SIG-M5 (cell line): ENCODE measurements around the gene PDZRN4.
"Not testable (repeated sequence)": the region's sequence is repeated elsewhere in the genome, so short reads cannot be mapped to it uniquely, and the experiment has no call there.

Source experiments
- DNase-seq: peaks from one replicate; lab custom pipeline; 2025; lab: John Stamatoyannopoulos, UW

The PDZRN4 gene

DNA sequence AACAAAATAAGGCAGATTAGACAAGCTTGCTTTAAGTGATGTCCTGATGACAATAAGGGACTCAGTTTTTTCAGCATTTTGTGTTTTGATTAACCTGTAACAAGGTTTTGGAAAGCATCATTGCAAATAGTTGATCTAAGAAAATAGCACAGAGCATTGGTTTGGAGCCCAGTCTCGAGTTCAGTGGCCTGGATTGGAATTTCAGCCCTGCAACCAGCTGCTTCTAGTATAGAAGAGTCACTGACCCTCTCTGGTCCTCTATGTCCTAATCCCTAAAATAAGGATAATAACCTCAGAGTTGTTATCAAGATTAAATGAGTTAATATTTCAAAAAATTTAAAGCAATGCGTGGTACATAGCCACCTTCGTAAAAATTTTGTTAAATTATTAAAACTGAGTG, 25.5 kb downstream of the PDZRN4 start:
- no peak for DNase-seq

DNA sequence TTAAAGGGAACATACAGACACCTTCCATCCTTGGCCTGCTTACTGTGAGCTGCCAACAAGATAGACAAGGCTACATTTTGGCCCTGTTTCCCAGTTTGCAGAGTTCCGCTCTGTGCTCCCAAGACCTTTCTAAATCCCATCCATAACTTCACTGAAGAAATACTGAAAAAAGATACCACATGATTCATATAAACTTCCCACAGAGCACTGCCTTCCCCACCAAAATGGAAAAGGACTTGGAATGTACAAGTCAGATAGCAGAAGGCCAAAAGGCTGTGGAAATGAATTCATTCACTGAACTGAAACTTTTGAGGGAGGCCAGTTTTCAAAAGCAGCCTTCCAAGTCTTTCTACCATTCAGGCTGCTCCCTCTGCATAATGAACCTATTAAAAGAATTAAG, 29.6 kb downstream of the PDZRN4 start:
- no peak for DNase-seq

DNA sequence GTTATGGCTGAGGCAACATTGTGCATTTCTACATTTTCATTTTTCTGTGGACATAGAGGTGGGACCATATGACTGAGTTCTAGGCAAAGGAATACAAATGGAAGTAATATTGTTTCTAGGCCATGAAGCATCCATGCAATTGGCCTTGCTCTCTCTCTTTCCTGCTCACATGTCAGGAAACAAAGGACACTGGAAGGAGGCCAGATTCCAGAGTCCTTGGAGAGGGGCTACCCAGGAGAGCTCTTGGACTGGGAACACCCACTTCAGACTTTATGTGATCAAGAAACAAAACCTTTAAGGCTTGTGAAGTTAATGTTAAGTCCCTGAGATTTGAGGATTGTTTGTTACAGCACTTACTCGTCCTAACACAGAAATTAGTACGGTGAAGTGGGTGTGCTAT, 32.8 kb downstream of the PDZRN4 start:
- no peak for DNase-seq

DNA sequence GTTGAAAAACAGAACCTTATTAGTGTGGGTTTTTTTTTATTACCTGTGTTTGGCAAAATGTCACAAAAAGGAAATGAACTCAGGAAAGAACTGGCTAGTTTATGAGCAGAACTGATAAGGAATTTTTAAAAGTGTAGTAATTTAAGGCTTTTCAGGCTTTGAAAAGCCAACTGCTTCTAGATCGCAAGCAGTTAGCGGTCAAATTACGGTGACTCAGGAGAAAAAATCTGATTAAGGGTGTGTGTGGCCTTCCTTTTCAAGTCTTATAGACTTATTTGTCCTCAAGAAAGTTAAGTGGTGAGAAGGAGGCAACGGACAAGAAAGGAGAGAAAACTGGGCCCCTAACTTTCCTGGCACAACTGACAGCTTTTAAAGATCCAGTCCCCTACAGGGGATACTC, 33.4 kb downstream of the PDZRN4 start:
- DNase-seq: no peak

DNA sequence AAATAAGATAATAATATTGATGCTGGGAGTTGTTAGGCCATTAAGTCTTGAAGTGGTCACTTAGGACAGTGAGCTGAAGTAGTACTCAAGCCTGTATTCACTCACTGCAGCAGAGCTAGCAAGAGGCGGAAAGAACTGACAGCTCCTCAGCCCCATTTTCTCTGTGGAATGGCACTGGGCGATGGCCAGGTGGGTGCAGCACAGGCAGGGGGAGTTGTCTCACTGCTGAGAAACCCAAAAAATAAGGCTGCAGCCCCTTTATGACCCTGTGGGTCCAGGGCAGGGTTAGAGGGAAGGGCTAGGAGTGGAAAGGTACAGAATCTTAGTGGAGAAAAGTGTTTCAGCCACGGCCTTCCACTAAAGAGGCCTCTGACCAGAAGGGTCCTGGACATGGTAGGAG, 35.5 kb downstream of the PDZRN4 start:
- no peak for DNase-seq

DNA sequence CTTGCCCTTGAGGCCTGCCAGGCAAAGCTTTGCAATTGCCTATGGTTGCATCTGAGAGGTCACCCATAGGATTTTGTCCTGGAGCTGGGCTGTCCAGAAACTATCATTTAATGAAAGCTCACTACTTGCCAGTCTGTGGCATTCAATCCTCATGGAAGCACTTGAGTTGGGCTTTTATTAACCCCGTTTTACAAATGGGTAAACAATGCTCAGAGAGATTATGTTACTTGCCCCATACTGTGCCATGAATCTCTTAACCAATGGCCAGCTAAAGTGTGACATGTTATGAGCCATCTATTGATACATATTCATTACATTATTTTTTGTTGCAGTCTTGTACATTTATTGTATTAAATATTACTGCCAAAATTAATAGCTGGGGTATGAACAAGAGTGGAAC, 35.9 kb downstream of the PDZRN4 start:
- DNase-seq: no peak

DNA sequence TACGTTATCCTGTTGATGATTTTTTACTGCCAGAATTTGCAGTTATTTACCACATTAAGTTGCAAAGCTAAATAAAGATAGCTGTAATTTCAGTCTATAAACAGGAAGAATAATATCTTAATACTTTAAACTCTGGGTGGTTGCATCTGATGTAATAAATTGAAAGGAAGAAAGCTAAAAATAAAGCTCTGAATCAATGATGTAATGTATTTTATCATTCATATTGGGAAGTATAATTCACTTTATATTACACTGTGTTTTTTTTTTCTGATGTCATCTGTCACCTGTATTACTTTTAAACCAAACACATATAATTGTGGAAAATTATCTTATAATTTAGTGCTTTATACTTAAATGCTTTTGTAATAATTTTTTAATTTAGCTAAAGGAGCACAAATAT, 37.1 kb downstream of the PDZRN4 start:
- DNase-seq: no peak

DNA sequence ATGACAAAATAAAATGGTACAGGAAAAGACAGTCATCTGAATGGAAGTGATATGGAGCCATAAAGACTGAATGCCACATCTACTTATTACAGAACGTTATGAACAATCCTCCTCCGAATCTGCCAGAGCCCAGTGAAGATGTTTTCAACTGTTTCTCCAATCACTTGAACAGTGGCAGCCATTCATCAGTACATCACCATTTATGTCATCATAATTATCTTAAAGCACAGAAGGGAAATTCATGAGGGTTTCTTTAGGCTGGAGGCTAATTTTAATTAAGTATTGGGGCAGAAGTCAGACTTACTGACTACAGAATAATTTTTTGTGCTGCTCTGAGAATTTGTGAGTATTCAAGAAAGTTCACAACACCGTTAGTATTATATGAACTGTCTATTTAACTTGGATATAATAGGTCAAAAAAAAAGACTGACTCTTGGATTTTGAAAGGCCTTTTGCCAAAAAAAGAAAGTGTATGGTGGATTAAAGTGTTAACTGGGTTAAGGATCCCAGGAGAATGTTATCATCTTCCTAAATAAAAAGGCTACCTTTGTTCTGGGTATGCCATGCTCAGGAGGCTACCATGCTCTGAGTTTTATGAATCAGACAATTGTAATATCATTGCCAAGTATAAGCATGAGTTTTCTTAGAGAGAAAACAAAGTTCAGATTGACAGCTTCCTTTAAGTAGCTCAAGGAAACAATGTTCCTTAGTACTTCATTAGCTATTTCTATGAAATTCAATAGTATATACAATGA, 40.1 kb downstream of the PDZRN4 start:
- no peak for DNase-seq

DNA sequence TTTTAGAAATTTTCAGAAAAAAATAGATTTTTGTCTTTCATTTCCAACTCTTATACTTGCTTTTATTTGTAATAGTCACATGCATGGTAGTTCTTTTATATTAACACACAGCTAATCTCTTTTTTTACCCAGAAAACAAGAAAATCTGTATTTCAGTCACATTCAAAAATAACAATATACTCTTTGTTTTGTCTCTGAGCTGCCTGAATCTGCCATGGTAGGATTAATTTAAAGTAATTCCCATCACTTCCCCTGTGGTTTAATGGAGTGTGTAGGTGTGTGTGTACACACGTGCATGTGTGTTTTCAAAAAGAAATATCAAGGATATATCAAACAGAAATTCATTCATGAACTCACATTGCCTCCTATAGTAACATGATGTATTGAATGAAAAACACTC, 42.6 kb downstream of the PDZRN4 start:
- no peak for DNase-seq

DNA sequence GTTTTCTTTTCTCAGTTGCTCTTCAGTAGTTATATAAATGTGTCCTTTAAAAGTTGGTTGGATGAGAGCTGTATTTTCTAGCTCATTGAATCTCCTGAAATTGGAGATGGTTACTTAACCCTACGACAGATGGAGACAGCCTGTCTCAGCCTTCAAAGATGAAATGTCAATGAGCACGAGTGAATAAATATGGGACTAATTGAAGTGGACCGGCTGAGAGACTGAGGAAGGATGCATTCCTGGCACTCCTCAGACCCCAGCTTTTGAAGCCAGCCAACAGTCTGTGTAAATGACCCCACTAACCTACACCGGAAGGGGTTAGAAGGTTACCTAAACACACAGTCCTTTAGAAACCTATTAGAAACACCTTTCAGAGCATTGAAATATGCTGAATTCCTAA, 46.6 kb downstream of the PDZRN4 start:
- DNase-seq: no peak

DNA sequence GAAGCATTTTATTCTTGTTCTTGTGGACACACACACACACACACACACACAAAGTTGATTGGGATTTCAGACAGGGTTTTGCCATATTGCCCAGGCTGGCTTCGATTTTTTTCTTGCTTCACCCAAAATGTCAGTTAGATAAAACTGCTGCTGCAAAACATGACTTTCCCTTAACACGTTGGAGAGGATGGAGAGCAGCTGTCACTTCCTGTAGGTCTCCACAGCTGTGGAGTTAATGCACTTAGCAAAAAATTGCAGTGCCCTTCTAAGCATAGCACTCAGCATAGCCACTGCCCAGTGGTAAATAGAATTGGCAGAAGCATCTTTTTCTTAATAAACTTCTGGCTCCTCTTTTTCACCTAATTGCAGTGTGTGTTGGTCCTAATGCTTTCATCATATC, 54.5 kb downstream of the PDZRN4 start:
- no peak for DNase-seq

DNA sequence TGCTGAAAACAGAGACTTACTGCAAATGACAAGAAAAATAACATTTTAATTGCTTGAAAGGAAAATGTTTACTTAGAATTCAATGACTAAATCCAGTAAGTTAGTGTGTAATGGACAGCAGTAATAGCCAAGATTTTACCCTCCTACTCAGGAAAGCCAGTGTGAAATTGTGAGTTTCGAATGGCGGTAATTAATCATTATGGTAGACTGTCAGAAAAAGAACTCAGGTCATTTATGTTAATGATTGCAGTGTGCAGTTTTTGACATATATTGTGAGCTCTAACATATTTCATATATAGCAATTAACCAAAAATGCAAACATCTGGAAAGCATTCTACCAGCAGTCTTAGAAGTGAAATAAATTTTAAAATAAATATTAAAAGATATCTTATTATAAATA, 60.3 kb downstream of the PDZRN4 start:
- no peak for DNase-seq

DNA sequence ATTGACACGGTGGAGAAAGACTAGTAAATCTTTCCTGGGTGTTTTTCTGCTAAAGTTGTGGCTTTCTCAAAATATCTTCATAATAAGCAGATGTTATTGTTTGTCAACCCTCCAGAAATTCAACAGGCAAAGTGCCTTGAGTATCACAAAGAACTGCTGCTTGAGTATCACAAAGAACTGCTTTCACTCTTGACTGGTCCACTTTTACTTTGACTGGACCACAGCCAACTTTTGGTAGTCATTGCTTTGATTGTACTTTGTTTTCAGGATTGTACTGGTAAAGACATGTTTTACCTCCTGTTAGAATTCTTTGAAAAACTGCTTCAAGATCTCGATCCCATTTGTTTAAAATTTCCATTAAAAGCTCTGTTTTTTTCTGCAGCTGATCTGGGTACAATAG, 62.6 kb downstream of the PDZRN4 start:
- no peak for DNase-seq

DNA sequence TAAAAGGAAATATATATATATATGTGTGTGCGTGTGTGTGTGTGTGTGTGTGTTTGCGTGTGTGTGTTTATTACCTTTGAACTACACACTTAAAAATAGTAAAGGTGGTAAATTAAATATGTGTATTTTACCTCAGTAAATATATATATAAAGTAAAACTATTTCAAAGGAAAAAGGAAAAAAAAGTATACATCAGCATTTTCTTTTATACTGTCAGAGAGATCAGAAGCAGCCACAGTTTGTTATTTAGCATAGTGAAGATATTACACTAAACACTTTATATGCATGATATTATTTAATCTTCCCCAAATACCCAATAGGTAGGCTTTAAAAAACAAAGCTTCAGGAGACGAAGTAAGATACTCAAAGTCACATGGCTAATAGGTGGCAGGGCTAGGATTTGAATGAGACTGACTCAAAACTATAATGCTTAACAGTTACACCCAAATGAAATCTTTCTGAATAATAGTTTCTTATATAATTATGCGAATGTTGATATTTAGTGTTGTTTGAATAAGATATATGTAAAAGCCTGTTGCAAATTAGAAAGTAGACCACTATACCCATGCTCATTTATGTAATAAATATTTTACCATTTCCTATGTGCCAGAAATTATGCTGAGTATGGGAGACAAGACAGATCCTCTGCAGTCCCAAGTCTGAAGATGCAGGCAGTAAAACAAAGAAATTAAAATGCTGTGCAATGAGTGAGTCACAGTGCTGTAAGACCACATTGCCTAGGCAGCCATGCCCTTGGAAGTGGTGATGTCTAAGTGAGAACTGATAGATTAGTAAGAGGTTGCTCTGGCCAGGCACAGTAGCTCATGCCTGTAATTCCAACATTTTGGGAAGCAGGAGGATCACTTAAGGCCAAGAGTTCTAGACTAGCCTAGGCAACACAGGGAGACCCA, 66.1 kb downstream of the PDZRN4 start:
- no peak for DNase-seq

DNA sequence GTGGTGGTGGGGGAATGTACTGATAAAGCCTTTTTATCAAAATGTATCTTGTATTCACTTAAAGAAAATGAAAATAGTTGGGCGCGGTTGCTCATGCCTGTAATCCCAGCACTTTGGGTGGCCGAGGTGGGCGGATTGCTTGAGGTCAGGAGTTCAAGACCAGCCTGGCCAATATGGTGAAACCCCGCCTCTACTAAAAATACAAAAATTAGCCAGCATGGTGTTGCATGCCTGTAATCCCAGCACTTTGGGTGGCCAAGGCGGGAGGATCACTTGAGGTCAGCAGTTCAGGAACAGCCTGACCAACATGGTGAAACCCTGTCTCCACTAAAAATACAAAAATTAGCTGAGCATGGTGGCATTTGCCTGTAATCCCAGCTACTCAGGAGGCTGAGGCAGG, 75.1 kb downstream of the PDZRN4 start:
- DNase-seq: not testable (repeated sequence)

DNA sequence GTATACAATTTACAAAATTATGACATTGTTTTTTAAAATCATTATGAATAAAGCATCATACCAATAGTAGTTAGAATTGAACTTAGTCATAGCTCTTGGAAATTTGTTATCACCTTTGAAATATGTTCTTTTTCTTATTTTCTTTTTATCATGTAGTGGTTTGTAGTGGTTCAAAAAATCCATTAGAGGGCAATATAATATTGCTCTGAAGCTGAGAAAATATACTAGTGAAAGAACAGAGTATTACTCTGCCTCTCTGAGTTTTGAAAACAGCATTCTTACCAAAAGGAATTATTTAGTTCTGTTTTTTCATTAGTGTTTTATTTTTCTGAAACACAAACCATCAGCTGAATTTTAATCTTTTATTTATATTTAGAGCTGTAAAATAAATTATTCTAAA, 76.2 kb downstream of the PDZRN4 start:
- DNase-seq: no peak

DNA sequence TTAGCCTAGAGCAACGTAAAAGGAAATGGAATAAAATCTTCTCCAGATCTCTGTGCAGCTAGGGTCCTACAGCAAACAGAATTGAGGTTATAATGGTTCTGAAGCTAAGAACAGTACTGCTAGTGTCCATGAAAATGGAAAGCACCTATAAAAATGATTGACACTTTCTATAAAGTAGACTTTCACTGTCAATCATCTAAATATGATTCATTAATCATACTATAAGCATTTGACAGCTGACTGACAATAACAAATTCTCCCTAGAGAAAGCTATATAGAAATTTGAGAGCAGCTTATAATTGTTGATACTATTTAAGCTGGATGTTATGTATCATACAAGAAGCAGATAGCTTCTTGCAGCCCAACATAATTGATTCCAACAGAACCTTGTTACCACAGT, 80.9 kb downstream of the PDZRN4 start:
- DNase-seq: no peak

DNA sequence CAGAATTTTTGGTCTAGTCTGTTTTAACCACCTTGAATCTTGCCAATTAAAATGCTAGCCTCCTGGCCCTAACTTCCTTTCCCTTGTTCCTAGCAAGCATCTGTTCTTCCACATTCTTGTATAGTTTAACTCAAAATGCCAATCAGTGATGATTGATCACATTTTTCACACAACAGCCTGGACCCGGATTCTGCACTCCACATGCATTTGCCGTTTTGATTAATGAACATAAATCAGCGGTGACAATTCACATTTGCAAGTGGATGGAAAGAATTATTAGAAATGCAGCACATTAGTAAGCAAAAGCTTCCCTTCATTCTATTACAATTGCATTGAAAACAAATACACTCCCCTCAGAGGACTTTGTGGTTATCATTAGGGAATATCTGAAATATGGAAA, 83.4 kb downstream of the PDZRN4 start:
- DNase-seq: no peak

DNA sequence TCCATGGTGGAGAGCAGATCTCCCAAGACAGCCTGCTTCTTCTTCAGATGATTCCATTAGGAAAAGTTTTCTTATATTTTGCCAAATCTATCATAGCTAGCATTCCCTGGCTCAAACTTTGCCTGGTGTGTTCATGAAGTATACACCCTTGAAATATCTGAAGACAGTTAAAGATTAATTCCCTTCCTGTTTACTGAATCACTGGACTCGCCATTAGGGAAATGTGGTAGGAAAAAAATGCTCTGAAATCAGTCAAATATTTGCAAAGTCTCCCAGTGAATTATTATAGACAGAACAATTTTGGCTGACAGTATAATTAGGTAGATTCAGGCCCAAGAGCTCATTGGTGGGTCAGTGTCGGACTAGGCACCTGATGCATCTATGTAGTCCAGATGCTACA, 86.5 kb downstream of the PDZRN4 start:
- DNase-seq: no peak

DNA sequence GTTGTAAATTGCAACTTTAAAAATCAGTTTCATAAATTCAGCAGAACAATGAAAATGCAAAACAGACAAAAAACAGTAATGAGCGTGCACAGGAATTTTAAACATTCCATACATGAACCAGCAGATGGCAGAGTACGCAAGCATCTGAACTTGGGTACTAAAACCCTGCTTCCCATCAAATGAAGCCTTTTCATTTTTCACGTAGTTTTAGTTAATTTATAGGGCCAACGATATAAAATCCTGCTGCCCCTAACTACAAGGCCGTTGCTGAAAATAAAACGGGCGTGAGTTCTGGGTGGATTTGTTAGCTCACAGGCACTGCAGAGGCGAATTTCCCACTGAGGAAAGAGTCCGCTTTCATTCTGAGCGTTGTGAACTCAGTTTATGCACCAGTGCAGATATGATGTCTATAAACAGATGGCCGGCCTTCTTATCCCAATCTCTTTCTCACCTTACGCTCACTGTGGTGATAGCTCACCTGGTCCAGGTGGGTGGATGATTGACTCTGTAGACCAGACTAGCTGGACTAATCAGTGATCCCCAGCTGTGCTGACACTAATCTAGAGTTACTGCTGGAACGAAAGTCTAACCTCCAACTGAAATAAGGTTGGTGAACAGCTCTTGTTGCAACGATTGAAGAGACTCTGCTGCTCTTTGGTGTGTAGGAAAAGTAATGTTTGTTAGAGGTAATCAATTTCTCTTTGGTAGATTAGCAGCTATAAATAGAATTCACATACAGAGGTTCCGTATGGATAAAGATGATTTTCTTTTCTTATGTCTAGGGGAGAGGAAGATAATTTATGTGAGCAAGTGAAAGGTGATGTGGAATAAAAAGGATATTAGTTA, 89.2 kb downstream of the PDZRN4 start:
- no peak for DNase-seq

DNA sequence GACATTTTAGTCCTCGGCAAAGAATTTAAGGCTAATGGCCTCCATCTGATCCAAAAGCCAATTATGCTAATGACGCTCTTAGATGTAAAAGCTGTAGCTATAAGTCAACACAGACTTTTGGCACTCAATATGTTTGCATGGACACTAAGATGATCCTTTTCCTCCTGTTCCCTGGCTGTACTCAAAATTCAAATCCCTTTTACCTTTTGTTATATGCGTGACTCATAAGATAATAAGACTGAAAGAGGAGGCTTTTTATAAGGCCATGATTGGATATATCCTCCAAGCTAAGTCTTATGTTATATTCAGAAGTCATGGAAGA, 89.8 kb downstream of the PDZRN4 start:
- no peak for DNase-seq

DNA sequence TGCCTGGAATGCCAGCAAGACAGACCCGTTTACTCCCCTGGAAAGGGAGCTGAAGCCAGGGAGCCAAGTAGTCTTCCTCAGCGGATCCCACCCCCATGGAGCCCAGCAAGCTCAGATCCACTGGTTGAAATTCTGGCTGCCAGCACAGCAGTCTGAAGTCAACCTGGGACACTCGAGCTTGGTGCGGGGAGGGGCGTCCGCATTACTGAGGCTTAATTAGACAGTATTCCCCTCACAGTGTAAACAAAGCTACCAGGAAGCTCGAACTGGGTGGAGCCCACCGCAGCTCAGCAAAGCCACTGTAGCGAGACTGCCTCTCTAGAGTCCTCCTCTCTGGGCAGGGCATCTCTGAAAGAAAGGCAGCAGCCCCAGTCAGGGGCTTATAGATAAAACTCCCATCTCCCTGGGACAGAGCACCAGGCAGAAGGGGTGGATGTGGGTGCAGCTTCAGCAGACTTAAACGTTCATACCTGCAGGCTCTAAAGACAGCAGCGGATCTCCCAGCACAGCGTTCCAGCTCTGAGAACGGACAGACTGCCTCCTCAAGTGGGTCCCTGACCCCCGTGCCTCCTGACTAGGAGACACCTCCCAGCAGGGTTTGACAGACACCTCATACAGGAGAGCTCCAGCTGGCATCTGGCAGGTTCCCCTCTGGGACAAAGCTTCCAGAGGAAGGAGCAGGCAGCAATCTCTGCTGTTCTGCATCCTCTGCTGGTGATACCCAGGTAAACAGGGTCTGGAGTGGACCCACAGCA, 92.4 kb downstream of the PDZRN4 start:
- DNase-seq: not testable (repeated sequence)
